HL-60 (cell line): ENCODE data around the gene IL9R.

Experiments used
- POLR2AphosphoS5 ChIP-seq: IDR thresholded peaks from 2 replicates; pipeline ENCODE4 v1.6.1; 2012; ENCODE audit warnings: low read depth
- REST ChIP-seq: IDR thresholded peaks from 2 replicates; pipeline ENCODE4 v1.6.1; 2012; ENCODE audit warnings: low read depth; ENCODE audit not compliant: insufficient replicate concordance
- SPI1 ChIP-seq: IDR thresholded peaks from 2 replicates; pipeline ENCODE4 v1.6.1; 2012; ENCODE audit warnings: low read depth, mild to moderate bottlenecking, borderline replicate concordance
- TF ChIP-seq, protein P1 (sequence below): IDR thresholded peaks from one replicate; pipeline ENCODE4 v1.5.1; 2011; ENCODE audit warnings: low read length, control low read depth, inconsistent platforms; ENCODE audit not compliant: insufficient read depth

DNA sequence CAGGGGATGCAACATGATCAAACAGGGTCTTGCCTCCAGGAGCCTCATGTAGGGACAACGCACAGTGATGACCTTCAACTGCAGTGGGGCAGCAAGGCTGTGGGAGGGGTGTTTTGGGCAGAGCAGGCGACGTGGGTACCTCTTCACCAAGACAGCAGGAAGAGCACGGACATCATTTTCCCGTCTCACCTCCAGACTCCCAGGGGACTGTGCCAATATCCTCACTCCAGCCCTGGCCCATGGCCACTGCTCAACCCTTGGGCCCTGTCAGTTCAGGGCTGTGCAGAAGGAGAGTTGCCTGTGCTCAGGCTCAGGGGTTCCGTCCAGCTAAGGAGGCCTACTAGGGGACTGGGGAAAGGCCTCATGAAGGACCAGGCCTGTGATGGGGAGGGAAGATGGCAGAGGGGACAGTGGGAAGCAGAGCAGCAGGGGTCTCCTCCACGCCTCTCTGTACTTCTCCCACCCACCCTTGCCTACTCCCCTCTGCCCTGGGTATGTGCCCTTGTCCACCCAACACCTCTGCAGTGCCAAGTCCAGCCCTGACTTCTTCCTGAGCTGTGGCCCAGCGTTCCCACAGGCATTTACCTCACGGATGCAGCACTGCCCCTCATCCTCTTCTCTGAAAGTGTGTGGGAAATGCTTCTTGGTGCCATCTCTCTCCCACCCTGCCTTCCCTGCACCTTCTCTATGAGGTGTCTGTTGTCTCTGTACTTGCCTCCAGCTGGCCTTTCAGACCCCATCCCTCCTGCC, 1.4 kb downstream of the IL9R start:
- TF ChIP-seq REST = no peak
- TF ChIP-seq, protein P1, sequence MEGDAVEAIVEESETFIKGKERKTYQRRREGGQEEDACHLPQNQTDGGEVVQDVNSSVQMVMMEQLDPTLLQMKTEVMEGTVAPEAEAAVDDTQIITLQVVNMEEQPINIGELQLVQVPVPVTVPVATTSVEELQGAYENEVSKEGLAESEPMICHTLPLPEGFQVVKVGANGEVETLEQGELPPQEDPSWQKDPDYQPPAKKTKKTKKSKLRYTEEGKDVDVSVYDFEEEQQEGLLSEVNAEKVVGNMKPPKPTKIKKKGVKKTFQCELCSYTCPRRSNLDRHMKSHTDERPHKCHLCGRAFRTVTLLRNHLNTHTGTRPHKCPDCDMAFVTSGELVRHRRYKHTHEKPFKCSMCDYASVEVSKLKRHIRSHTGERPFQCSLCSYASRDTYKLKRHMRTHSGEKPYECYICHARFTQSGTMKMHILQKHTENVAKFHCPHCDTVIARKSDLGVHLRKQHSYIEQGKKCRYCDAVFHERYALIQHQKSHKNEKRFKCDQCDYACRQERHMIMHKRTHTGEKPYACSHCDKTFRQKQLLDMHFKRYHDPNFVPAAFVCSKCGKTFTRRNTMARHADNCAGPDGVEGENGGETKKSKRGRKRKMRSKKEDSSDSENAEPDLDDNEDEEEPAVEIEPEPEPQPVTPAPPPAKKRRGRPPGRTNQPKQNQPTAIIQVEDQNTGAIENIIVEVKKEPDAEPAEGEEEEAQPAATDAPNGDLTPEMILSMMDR = no peak
- TF ChIP-seq SPI1 = no peak
- TF ChIP-seq POLR2AphosphoS5 = no peak
